Astrocyte (in vitro differentiated cells and primary cell): ENCODE measurements around the gene MAVS. TPM values are rescaled to one million over a fixed set of nuclear protein-coding genes. Genes with fewer than 3 reads are reported as not detected.
A peak's percentile ranks its signal among the peaks of the same experiment; 100 is the strongest.

ENCODE experiments used
- DNase-seq: peaks from one replicate; pipeline ENCODE4 v3.0.0-alpha.2; 2010; ENCODE audit warnings: low read depth
- FAIRE-seq: peaks from 2 replicates; lab custom pipeline; 2011; peaks lifted over from hg19 to GRCh38; lab: Jason Lieb, UNC
- H2AFZ ChIP-seq: 2 replicates; pipeline ENCODE4 v1.6.0; 2012; ENCODE audit warnings: low read depth, low read length, inconsistent platforms
- H3K27ac ChIP-seq: 2 replicates; pipeline ENCODE4 v1.5.1; 2011; ENCODE audit warnings: low read depth, low read length, inconsistent platforms
- H3K27me3 ChIP-seq: 2 replicates; pipeline ENCODE4 v1.6.0; 2011; ENCODE audit warnings: low read length, inconsistent platforms; ENCODE audit not compliant: insufficient read depth
- H3K36me3 ChIP-seq: 2 replicates; pipeline ENCODE4 v1.5.1; 2011; ENCODE audit warnings: low read length, inconsistent platforms; ENCODE audit not compliant: insufficient read depth
- H3K4me1 ChIP-seq: 2 replicates; pipeline ENCODE4 v1.5.1; 2011; ENCODE audit warnings: low read length, inconsistent platforms; ENCODE audit not compliant: insufficient read depth
- H3K4me2 ChIP-seq: 2 replicates; pipeline ENCODE4 v1.6.0; 2012; ENCODE audit warnings: low read length, inconsistent platforms
- H3K4me3 ChIP-seq: 2 replicates; pipeline ENCODE4 v1.5.1; 2011; ENCODE audit warnings: low read depth, mild to moderate bottlenecking, low read length, inconsistent platforms; ENCODE audit not compliant: insufficient read depth
- H3K79me2 ChIP-seq: 2 replicates; pipeline ENCODE4 v1.6.0; 2012; ENCODE audit warnings: mild to moderate bottlenecking, low read length, inconsistent platforms; ENCODE audit not compliant: insufficient read depth
- H3K9ac ChIP-seq: 2 replicates; pipeline ENCODE4 v1.6.0; 2012; ENCODE audit warnings: mild to moderate bottlenecking, low read length, inconsistent platforms
- H3K9me3 ChIP-seq: 2 replicates; pipeline ENCODE4 v1.5.1; 2012; ENCODE audit warnings: low read depth, mild to moderate bottlenecking, low read length, inconsistent platforms; ENCODE audit not compliant: insufficient read depth
- H4K20me1 ChIP-seq: 2 replicates; pipeline ENCODE4 v1.6.0; 2012; ENCODE audit warnings: low read length, inconsistent platforms; ENCODE audit not compliant: insufficient read depth
- H3K27ac Mint-ChIP-seq: one replicate; pipeline ENCODE4 v1.8.0; 2021; ENCODE audit warnings: mild to moderate bottlenecking, mixed read lengths; ENCODE audit not compliant: unreplicated experiment
- H3K27me3 Mint-ChIP-seq: one replicate; pipeline ENCODE4 v1.8.0; 2021; ENCODE audit warnings: low read depth, mixed read lengths; ENCODE audit not compliant: unreplicated experiment
- H3K36me3 Mint-ChIP-seq: one replicate; pipeline ENCODE4 v1.8.0; 2021; ENCODE audit warnings: low read depth, mixed read lengths; ENCODE audit not compliant: unreplicated experiment
- H3K4me1 Mint-ChIP-seq: one replicate; pipeline ENCODE4 v1.8.0; 2021; ENCODE audit warnings: low read depth, mixed read lengths; ENCODE audit not compliant: unreplicated experiment
- H3K4me3 Mint-ChIP-seq: one replicate; pipeline ENCODE4 v1.8.0; 2021; ENCODE audit warnings: mild to moderate bottlenecking, moderate library complexity, mixed read lengths; ENCODE audit not compliant: unreplicated experiment
- H3K9me3 Mint-ChIP-seq: one replicate; pipeline ENCODE4 v1.8.0; 2021; ENCODE audit warnings: mild to moderate bottlenecking, mixed read lengths; ENCODE audit not compliant: unreplicated experiment
- EZH2 ChIP-seq: IDR thresholded peaks from 2 replicates; pipeline ENCODE4 v1.6.1; 2012; ENCODE audit warnings: mild to moderate bottlenecking, low read length, inconsistent platforms; ENCODE audit not compliant: insufficient read depth
- total RNA-seq: library from RNA; stranded (reverse); gene quantifications from 2 replicates; pipeline ENCODE4 v1.2.1, GENCODE V29; 2021
- TF ChIP-seq, protein P1 (sequence below): IDR thresholded peaks from 2 replicates; pipeline ENCODE4 v1.5.1; 2011; ENCODE audit warnings: low read depth, mild to moderate bottlenecking, inconsistent platforms, low read length, moderate library complexity; ENCODE audit not compliant: insufficient read depth

MAVS gene
- total RNA-seq, 1 donor from 2014 or later, result 42.1 TPM

DNA sequence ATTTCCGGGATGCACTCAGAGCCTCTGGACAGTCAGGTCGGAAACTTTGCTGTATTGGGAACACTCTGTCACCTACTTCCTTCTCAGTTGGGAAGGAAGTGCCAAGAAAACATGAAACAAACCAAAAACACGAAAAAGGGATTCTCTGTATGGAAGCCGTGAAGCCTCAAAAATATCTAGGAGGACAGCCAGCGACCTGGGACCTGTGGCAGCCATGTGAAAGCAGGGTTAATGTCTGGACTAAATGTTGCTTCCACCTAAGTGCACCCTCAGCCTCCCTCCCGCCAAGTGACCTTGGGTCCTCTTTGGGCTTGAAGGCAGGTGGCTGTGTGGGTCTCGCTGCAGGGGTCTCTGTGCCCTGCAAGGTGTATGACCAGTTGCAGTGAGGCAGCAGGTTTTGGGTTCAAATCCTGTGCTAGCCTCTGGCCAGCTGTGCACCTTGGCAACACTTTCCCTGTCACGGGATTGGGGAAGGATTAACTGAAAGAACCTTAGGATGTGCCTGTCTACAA, 851 bp downstream of the MAVS start:
- H3K36me3 ChIP-seq, result no peaks in the 10 kb centered on the region
- peak overlapping the region; percentile 98 for H3K4me2 ChIP-seq
- H3K36me3 Mint-ChIP-seq, result peaks cover 3% of the 10 kb centered on the region
- peak overlapping the region; percentile 86 for H2AFZ ChIP-seq
- H3K4me3 ChIP-seq, result peak overlapping the region; percentile 78
- peak overlapping the region; percentile 94 for H3K9ac ChIP-seq
- peaks cover 16% of the 10 kb centered on the region for H3K4me1 Mint-ChIP-seq
- FAIRE-seq (no peak), DNase-seq (no peak)
- H3K79me2 ChIP-seq, result peaks cover 47% of the 10 kb centered on the region
- H3K4me3 Mint-ChIP-seq, result peak overlapping the region; percentile 96
- H3K27ac Mint-ChIP-seq, result no peak overlapping the region
- peak overlapping the region; percentile 61 for H3K27ac ChIP-seq
- no peaks in the 10 kb centered on the region for H3K27me3 ChIP-seq
- no peaks in the 10 kb centered on the region for H3K27me3 Mint-ChIP-seq
- H3K9me3 ChIP-seq, result no peaks in the 10 kb centered on the region
- TF ChIP-seq, protein P1, sequence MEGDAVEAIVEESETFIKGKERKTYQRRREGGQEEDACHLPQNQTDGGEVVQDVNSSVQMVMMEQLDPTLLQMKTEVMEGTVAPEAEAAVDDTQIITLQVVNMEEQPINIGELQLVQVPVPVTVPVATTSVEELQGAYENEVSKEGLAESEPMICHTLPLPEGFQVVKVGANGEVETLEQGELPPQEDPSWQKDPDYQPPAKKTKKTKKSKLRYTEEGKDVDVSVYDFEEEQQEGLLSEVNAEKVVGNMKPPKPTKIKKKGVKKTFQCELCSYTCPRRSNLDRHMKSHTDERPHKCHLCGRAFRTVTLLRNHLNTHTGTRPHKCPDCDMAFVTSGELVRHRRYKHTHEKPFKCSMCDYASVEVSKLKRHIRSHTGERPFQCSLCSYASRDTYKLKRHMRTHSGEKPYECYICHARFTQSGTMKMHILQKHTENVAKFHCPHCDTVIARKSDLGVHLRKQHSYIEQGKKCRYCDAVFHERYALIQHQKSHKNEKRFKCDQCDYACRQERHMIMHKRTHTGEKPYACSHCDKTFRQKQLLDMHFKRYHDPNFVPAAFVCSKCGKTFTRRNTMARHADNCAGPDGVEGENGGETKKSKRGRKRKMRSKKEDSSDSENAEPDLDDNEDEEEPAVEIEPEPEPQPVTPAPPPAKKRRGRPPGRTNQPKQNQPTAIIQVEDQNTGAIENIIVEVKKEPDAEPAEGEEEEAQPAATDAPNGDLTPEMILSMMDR, result no peak
- TF ChIP-seq EZH2, result no peak
- no peaks in the 10 kb centered on the region for H3K9me3 Mint-ChIP-seq
- H3K4me1 ChIP-seq, result peaks cover 19% of the 10 kb centered on the region
- H4K20me1 ChIP-seq, result peaks cover 20% of the 10 kb centered on the region

DNA sequence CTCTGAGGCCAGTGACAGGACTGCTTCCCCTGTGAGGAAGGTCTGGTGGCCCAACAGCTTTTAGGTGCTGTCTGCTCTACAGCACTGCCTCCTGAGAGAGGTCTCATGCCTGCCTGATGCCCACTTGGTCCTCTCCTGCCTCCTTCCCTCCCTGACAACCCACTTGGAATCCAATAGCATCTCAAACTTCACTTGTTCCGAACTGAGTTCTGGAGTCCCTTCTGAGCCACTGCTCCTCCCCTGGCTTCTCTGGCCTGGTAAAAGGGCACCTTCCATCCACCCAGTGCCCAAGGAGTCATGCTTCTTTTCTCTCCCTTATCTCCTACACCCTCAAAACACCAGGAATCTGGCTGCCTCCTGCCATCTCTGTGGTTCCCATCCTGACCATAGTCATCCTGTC, 1.9 kb downstream of the MAVS start:
- H3K9me3 ChIP-seq, result no peaks in the 10 kb centered on the region
- no peak overlapping the region for H2AFZ ChIP-seq
- no peak overlapping the region for H3K27ac Mint-ChIP-seq
- no peak overlapping the region for H3K4me3 ChIP-seq
- peaks cover 14% of the 10 kb centered on the region for H3K4me1 Mint-ChIP-seq
- no peaks in the 10 kb centered on the region for H3K36me3 ChIP-seq
- H3K27ac ChIP-seq, result no peak overlapping the region
- peaks cover 12% of the 10 kb centered on the region for H3K4me1 ChIP-seq
- FAIRE-seq (no peak), DNase-seq (no peak)
- H3K27me3 ChIP-seq, result no peaks in the 10 kb centered on the region
- no peaks in the 10 kb centered on the region for H3K27me3 Mint-ChIP-seq
- H4K20me1 ChIP-seq, result peaks cover 20% of the 10 kb centered on the region
- H3K36me3 Mint-ChIP-seq, result peaks cover 3% of the 10 kb centered on the region
- peak overlapping the region; percentile 96 for H3K4me3 Mint-ChIP-seq
- no peaks in the 10 kb centered on the region for H3K9me3 Mint-ChIP-seq
- TF ChIP-seq, protein P1, result no peak
- no peak for TF ChIP-seq EZH2
- H3K4me2 ChIP-seq, result no peak overlapping the region
- H3K9ac ChIP-seq, result peak overlapping the region; percentile 4
- H3K79me2 ChIP-seq, result peaks cover 47% of the 10 kb centered on the region

DNA sequence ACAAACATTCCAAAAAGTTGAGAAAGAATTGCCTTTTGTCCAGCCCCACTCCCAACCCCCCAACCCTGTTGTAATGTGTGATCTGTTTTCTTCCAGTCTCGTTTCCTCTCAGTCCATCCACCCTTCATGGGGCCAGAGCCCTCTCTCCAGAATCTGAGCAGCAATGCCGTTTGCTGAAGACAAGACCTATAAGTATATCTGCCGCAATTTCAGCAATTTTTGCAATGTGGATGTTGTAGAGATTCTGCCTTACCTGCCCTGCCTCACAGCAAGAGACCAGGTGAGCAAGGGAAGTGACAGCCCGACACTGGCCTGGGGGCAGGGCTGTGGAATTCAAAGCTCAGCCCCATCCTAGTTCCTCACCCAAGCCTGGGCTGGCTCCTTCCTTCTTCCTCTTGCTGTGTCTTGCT, 7.8 kb downstream of the MAVS start:
- no peak overlapping the region for H3K4me3 ChIP-seq
- Mint-ChIP-seq H3K27ac (no peak overlapping the region), H3K27me3 (no peaks in the 10 kb centered on the region), H3K4me3 (no peak overlapping the region), H3K4me1 (peaks cover 2% of the 10 kb centered on the region), H3K36me3 (peaks cover 8% of the 10 kb centered on the region), H3K9me3 (no peaks in the 10 kb centered on the region)
- H3K79me2 ChIP-seq, result peaks cover 13% of the 10 kb centered on the region
- no peak overlapping the region for H3K9ac ChIP-seq
- no peaks in the 10 kb centered on the region for H3K4me1 ChIP-seq
- TF ChIP-seq, protein P1, result no peak
- no peak for TF ChIP-seq EZH2
- no peaks in the 10 kb centered on the region for H3K27me3 ChIP-seq
- H4K20me1 ChIP-seq, result peaks cover 25% of the 10 kb centered on the region
- FAIRE-seq, result no peak
- H3K27ac ChIP-seq, result no peak overlapping the region
- no peaks in the 10 kb centered on the region for H3K9me3 ChIP-seq
- DNase-seq, result no peak
- H3K36me3 ChIP-seq, result peaks cover 10% of the 10 kb centered on the region
- H2AFZ ChIP-seq, result no peak overlapping the region
- no peak overlapping the region for H3K4me2 ChIP-seq
